ENCODE data around the gene COL4A6.
A peak's percentile ranks its signal among the peaks of the same experiment; 100 is the strongest.

Gene COL4A6

GRCh38 chrX:108148524-108148923 lies 289.7 kb downstream of the COL4A6 start:
- TF ChIP-seq CEBPB (IDR thresholded peaks at IDR 0.05): no peak
- TF ChIP-seq USF1 (IDR thresholded peaks at IDR 0.05): no peak
- no peak for TF ChIP-seq ZBTB7A (IDR thresholded peaks at IDR 0.05; ENCODE audit: low read depth)
- no peak for TF ChIP-seq TEAD4 (IDR thresholded peaks at IDR 0.05)
- no peak for TF ChIP-seq TAF1 (IDR thresholded peaks at IDR 0.05; ENCODE audit: low read depth)
- no peak for TF ChIP-seq NFIC (IDR thresholded peaks at IDR 0.05)
- TF ChIP-seq YY1 (IDR thresholded peaks at IDR 0.05; ENCODE audit: low read depth): no peak
- no peak for TF ChIP-seq REST (IDR thresholded peaks at IDR 0.05; ENCODE audit: low read depth)
- no peak for TF ChIP-seq MAX (IDR thresholded peaks at IDR 0.05)
- no peak for TF ChIP-seq TCF12 (IDR thresholded peaks at IDR 0.05; ENCODE audit: low read depth)
- no peak for TF ChIP-seq CREB1 (IDR thresholded peaks at IDR 0.05; ENCODE audit: low read depth)
- no peak for TF ChIP-seq EGR1 (IDR thresholded peaks at IDR 0.05)
- TF ChIP-seq EP300 (IDR thresholded peaks at IDR 0.05; ENCODE audit: borderline replicate concordance): no peak
- TF ChIP-seq FOXM1 (IDR thresholded peaks at IDR 0.05; ENCODE audit: borderline replicate concordance, low read depth): no peak
- no peak for TF ChIP-seq RAD21 (IDR thresholded peaks at IDR 0.05; ENCODE audit: low read depth)

GRCh38 chrX:108138814-108139702 lies 299.2 kb downstream of the COL4A6 start:
- TF ChIP-seq RAD21 (IDR thresholded peaks at IDR 0.05; ENCODE audit: low read depth): peak; percentile 30; the same call in 1 of the 2 replicates
- TF ChIP-seq NFIC (IDR thresholded peaks at IDR 0.05): no peak
- no peak for TF ChIP-seq YY1 (IDR thresholded peaks at IDR 0.05; ENCODE audit: low read depth)
- no peak for TF ChIP-seq TEAD4 (IDR thresholded peaks at IDR 0.05)

DNA sequence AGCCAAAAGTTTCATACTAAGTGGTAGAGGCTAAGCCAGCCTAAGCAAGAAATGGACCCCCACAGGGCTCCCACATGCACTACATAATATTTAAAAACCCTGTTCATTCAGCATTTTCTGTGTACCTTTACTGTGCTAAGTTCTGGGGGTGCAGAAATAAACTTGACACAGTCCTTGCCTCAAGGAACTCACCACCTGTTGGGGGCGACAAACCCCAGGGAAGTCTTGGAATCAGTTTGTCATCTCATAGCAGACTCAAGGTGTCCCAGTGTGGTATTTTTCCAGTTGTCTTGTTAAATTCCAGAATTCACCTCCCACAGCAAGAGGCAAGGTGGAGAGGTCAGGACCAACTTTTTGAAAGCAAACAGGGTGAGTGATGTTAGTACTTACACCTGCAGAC lies 303.5 kb downstream of the COL4A6 start:
- no peak for TF ChIP-seq USF1 (IDR thresholded peaks at IDR 0.05)
- TF ChIP-seq EGR1 (IDR thresholded peaks at IDR 0.05): no peak
- TF ChIP-seq REST (IDR thresholded peaks at IDR 0.05; ENCODE audit: low read depth): no peak
- TF ChIP-seq TCF12 (IDR thresholded peaks at IDR 0.05; ENCODE audit: low read depth): no peak
- TF ChIP-seq RAD21 (IDR thresholded peaks at IDR 0.05; ENCODE audit: low read depth): no peak
- TF ChIP-seq CREB1 (IDR thresholded peaks at IDR 0.05; ENCODE audit: low read depth): no peak
- no peak for TF ChIP-seq TEAD4 (IDR thresholded peaks at IDR 0.05)
- TF ChIP-seq MAX (IDR thresholded peaks at IDR 0.05): no peak
- no peak for TF ChIP-seq FOXM1 (IDR thresholded peaks at IDR 0.05; ENCODE audit: borderline replicate concordance, low read depth)

GRCh38 chrX:108132876-108133275 lies 305.3 kb downstream of the COL4A6 start:
- TF ChIP-seq CEBPB (IDR thresholded peaks at IDR 0.05) (no peak), CREB1 (IDR thresholded peaks at IDR 0.05; ENCODE audit: low read depth) (no peak), TAF1 (IDR thresholded peaks at IDR 0.05; ENCODE audit: low read depth) (no peak), MAX (IDR thresholded peaks at IDR 0.05) (no peak), FOXM1 (IDR thresholded peaks at IDR 0.05; ENCODE audit: borderline replicate concordance, low read depth) (no peak), TCF12 (IDR thresholded peaks at IDR 0.05; ENCODE audit: low read depth) (no peak), RAD21 (IDR thresholded peaks at IDR 0.05; ENCODE audit: low read depth) (no peak), EGR1 (IDR thresholded peaks at IDR 0.05) (no peak), TEAD4 (IDR thresholded peaks at IDR 0.05) (no peak), YY1 (IDR thresholded peaks at IDR 0.05; ENCODE audit: low read depth) (no peak), NFIC (IDR thresholded peaks at IDR 0.05) (no peak), REST (IDR thresholded peaks at IDR 0.05; ENCODE audit: low read depth) (no peak), USF1 (IDR thresholded peaks at IDR 0.05) (no peak)

Measured in Ishikawa (cell line).